GM18861 (cell line): ENCODE results near the gene SMARCAL1.

Source experiments
- ATAC-seq: cut with Tn5 transposase; IDR thresholded peaks from one replicate; pipeline ENCODE4 v1.9.1; 2021; ENCODE audit not compliant: unreplicated experiment

SMARCAL1 gene

GRCh38 chr2:216527600-216527999, 115.3 kb downstream of the SMARCAL1 start:
- ATAC-seq: no peak

GRCh38 chr2:216532562-216532961, 120.3 kb downstream of the SMARCAL1 start:
- ATAC-seq: no peak
